Measurements from ENCODE around the gene KDSR.

The KDSR gene

DNA sequence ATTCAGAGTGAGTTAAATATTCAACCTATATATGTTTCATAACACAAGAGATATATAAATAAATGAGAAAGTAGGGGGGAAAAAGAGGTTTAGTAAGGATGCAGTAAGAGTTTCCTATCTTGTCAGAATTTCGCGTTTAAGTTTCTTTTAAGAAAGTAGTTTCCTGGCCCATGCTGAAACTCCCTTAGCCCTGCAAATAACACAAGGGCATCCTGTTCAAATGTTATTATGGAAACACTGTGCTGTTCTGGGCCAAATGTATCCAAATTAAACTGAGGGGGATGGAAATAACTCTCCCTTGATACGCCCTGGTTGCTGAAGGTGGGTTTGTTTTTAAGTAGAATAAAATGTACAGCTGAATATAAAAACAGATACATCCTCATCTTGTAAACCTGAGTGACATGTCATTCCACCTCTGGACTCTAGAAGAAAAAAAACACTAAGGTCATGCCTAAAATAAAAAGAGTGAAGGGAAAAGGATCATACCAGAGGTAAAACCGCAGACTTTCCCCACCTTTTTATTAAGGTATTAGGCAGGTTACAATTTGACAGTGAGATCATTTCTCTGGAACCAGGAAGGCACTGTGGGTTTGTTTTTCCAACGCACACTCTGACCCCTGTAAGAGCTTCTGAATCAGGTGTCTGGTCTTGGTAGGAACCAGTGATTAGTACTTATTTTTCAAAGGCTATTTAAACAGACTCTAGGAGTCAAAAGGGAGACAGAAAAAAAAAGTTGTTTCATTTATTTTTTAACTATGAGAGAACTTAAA, 64.2 kb downstream of the KDSR start:
- FAIRE-seq = no peak

DNA sequence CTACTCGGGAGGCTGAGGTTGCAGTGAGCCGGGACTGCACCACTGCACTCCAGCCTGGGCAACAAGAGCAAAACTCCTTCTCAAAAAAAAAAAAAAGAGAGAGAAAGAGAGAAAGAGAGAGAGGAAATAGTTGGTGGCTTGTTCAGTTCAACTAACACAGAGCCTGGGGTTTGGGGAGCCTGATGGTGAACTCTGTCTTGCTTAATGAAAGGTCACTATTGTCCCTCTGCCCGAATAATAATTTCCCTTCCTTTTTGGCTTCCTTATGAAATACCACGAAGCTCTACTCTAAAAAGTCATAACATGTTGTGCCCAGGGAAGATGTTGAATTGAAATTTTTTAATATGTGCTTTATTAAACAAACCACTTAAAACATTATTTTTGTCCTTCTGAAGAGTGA, 64.8 kb downstream of the KDSR start:
- FAIRE-seq = no peak

DNA sequence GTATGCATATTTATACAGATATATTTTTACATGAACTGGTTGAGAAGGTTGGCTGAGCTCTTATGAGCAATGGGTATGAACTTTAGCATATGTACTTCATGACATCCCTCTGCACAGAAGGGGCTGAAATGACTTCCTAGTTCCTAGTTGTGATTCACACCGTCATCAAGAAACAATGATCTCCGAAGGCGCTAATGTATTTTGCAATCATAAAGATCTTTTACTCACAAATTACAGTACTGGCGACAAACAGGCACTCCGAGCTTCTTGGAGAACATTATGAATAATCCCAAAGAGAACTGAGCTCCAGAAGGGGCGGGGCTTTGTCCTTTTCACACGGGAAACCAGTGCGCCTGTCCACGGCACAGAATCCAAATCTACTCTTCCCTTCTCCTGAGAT, 65.6 kb downstream of the KDSR start:
- FAIRE-seq = no peak

DNA sequence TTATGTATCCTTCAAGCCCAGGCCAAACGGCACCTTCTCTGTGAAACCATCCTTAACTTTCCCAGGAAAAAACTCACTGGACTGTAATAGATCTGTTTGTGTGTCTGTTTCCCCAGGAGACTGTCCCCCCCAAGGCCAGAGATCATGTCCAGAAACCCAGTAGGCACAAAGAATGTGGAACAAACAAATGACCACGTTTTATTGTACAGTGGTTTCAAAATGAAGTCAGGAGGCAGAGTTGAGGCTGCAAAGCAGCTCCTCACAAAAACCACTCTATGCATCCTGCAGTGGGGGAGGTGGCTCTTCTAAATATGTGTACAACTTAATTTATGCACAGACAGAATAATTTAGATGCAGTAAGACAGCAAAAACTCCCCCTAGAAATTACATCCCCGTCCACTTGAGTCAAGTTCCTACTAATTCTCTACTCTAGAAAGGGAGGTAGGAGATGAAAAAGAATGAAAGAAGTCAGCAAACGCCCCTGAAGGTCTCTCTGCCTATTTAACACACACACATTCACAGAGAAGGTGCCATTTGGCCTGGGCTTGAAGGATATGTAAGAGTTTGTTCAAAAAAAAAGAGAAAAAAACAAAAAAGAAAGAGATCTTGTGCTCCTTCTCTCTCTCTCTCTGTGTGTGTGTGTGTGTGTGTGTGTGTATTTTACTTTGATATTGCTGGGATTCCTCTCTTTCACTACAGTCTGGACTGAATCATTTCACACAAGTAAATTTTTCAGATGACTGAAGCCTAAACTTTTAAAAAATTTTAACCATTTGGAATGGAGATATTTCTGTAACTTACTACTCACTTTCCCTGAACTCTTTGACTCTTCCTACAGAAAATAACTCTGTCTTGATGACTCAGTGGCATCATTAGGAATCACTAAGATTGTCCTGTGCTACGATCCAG, 66.9 kb downstream of the KDSR start:
- FAIRE-seq = no peak

DNA sequence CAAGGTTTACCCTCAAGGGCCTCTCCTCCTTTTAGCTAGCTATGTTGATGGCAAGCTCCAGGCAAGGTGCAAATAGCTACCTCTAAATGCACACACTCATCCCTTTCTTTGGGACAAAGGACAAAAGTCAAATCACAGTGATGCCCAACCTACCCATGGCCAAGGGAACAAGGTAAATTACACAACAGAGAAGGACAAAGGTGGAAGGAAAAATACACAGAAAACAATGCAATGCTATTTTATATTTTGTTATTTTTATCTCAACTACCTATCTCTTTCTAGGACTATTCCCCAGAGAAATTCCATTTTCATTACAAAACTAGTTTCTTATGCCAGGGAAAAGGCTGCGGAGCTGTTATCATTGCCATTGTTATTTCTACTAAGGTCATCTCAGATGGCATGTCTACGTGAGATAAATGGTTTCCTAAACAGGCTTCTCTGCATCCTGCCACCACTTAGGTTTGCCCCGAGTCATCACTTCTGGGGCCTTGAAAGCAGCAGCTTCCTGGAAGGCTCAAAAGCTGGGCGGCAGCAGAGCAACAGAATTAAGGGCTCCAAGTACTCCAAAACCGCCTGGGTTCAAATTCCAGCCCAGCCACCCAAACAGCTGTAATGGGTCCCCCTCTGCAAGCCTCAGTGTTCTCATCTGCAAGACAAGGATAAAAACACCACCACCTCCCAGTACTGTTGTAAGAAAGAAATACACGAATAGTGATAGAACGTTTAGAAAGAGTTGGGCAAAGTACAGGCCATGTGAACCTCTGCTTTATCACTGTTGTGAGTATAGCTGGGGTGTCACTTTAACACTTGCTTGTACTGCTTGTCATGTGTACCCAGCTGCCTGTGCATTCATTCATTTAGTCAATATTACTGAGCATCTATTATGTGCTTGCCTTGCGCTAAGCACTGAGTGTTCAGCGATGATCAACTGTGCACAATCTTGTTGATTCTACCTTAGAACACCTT, 68.3 kb downstream of the KDSR start:
- no peak for FAIRE-seq

DNA sequence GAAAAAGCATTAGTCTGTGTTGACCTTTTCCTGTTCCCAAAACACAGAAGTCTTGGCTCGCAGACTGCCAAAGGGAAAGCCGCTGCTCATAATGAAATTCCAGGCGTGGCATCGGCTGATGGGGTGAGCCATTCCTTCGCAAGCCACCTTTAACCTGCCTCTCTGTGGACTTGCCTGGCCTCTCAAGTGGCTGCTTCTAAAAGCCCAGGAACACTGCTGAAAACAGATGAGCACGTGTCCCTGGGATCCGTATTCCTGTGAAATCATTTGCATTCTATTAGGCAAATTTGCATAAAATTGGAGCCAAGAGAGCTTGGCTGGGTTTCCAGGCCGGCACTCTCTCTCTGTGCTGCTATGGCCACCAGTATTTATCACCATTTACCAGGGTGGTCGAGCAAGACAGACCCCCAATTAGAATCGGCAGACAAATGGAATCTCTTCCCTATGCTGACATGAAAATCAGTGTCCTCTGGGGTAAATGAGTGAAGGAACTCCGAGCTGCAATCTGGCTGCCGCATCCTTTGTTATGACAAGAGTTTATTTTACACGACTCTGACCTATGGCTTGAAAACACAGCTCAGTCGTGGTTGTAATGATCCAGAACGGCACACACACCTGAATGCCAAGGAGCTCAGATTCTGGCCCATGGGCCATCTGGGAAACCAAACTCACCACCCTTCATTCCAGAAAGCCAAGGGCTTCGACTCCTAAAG, 69.2 kb downstream of the KDSR start:
- no peak for FAIRE-seq

DNA sequence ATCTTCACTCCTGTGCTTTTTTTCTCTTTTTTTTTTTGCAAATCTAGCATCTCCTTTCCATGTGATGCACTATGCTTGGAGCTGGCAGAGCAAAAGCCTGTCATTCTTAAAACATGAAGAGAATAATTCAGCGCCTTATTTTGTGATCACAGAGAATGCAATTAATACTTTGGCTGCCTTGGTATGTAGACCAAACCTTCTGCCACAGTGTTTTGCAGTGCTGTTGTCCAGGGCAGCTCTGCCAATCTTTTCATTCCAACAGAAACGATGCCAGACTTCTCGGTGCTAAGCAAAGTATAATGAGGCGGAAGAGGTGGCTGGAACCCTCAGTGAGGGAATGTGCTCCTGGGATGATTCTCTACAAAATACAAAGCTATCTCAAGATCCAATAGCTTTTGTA, 73.1 kb downstream of the KDSR start:
- FAIRE-seq = no peak

DNA sequence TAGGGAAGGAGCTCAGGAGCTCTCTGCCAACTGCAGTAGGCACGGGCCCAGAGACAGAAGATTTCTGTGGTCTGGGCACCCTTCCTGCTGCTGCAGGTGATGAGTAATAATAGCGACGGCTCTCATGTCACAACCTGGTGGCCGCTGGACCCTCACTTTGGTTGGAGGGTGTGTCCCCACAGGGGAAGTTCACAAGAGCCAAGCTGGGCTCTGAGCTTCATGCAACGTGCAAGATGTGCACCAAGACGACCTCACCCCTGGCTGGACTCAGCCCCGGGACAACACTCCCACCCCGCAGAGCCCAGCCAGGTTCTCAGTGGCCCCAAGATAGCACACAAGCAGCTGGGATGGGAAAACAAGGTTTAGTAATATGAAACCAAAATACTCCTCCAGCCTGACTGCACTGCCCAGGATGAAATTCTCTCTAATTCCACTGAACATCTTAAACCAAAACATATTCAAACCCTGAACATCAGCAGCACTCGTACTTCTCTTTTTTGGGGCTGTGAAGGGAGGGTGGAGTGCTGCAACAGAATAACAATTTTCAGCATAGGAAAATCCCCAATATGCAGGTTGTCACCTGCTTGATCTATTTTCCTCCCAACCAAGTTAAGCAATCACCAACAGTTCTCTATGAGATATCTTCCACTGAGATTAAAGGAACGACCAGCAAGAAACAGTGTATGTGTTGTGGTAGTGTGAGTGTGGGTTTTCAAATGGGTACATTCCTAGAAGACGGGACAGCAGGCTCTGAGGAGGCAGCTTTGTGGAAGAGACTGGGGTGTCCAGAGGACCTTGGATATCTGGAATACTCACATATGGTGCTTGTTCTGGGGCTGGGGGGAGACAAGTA, 73.9 kb downstream of the KDSR start:
- no peak for FAIRE-seq

DNA sequence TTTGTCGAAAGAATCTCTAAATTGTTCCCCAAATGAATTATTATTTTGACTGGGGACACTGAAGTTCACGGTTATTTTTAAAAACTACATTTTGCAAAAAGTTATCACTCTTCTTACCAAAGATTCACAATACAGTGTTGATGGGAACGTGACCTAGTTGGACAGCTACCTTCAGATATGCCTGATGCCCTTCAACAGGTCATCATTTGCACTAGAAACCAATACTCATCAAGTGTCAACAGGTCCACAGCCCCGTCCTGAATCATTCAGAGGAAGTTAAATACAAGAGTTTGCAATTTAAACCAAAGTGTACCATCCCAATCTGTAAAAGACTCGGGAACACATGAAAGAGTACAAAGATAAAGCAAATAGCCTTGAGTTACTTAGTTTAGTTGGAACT, 75.7 kb downstream of the KDSR start:
- no peak for FAIRE-seq

DNA sequence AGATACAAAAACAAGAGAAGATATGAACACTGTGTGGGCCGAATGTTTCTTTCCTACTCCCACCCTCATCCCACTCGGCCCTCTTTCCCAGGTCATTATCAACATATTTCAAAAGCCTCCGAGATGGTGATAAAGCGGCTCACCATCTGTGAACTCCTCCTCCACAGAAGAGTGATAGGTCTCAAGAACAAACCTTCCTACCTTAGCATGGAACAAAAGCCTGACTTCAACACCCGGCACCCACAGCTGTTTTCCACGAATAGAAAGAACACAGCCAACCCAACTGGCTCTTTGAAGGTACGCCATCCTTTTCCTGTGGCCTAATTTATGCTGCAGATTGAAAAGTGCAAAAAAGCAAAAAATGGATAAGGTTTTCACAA, 76.2 kb downstream of the KDSR start:
- no peak for FAIRE-seq

DNA sequence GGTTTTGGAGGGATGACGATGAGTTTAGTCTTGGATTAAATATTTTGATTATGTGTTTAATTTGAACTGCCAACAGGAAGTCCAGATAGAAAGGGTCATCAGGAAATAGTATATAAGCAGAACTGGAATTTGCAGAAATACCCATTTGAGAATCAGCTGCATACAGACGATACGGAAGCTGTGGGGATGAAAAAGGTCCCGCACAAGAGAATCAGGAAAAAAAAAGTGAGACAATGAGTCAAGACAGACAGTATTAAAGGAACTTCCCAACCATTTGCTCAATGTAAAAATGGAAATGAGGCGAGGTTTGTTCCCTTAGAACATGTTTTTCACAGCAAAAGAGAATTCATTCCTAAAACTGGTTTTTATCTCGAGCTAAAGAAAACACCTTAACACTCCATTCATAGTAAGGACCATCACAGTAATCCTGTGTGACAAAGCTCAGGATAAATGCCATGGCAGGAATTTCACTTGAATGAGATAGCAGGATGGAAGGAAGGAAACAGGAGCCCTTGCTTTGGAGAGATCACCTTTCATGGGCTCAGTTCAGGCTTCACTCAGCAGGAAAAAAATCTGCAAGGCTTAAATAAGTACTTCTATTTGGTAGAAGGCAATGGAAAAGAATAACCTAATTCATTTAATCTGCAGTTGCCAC, 76.7 kb downstream of the KDSR start:
- no peak for FAIRE-seq

DNA sequence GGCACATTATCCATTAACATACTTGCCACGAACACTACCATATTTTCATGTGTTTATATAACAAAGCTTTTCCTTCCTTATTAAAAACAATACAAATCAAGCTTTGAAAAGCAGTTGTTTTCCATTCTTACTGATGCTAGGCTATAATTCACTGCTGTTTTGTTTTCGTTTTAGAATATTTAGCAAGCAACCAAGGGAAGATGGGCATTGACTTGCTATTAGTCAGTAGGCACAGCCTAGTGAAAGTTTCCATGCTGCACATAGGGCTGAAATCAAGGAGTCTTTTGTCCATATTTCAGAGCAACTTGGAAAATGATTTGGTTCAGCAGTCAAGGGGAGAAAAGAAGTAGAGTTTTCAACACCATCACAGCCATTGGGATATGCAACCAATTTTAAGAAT, 78.7 kb downstream of the KDSR start:
- no peak for FAIRE-seq

DNA sequence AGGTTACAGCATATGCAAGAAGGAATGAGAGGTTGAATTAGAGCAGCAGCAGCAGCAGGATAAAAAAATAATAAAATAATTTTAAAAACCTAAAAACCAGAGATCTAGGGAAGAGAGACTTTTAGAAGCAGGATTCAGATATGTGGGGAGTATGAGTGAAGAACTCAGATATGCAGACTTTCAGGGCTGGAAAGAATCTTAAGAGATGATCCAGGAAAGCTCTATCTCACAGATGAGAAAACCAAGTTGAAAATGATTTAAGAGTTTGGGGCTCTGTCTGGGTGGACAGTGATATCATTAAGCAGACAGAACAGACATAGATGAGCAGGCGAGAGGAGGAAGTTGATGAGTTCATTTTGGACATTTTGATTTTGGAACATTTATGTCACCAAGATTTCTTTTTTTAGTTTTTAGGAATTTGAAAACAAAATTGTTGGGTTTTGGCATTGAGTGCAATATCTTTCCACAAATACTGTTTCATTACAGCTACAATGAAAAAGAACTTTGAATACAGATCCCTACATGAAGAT, 79.2 kb downstream of the KDSR start:
- no peak for FAIRE-seq

DNA sequence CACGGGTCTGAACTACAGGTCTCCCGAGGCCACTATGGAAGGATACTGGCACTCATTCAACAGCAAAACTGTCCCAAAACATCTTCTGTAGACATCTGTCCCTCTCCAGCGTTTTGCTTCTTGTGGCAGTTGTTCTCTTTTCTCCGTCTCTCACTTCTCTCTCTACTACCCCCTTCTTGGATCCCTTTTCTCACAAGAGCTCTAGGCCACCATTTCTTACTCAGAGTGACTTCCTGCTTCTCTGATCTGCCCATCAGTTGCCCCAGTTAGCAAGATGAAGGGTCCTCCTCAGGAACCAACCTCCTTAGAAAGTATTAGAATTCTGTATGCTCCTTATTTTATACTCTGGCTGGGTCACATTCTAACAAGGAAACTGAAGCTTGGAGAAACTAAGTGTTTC, 80.1 kb downstream of the KDSR start:
- no peak for FAIRE-seq

DNA sequence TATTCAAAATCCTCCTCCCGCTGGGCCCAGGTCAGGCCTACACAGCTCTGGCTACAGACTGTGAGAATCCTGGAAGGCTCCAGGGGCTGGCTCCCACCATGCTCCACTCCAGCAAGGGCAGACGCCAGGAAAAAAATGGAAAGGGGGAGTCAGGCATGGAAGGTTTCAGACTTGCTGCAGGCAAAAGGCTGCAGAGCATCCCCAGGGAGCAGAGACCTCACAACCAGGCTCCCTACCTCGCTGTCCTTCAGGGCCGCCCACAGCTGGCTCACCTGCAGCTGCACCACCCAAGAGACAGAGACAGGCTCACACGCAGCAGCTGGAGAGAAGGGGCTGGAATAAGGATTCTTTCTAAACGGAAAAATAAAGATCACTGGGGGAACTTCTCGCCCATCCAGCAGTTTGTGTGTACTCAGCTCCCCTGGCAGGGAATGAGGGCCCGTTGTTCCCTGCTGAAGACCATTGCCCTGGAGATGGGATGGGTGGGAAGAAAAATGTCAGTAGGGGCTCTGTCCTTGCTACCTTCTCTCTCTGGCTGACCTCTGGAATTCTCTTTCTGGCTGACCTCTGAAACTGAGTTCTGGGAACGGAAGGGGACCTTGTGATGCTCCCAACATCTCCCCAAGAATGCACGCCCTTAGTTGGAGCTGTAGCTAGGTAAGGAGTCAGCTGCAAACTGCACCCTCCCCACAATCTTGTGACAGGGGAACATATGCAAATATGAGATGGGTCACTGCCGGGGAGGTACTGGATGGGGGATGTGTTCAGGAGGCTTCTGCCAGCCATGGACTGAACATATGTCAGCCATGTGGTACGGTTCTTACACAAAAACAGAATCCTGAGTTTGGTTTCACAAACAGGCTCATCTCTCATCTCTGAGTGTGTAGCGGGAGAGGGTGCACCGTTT, 81.9 kb downstream of the KDSR start:
- FAIRE-seq = no peak

DNA sequence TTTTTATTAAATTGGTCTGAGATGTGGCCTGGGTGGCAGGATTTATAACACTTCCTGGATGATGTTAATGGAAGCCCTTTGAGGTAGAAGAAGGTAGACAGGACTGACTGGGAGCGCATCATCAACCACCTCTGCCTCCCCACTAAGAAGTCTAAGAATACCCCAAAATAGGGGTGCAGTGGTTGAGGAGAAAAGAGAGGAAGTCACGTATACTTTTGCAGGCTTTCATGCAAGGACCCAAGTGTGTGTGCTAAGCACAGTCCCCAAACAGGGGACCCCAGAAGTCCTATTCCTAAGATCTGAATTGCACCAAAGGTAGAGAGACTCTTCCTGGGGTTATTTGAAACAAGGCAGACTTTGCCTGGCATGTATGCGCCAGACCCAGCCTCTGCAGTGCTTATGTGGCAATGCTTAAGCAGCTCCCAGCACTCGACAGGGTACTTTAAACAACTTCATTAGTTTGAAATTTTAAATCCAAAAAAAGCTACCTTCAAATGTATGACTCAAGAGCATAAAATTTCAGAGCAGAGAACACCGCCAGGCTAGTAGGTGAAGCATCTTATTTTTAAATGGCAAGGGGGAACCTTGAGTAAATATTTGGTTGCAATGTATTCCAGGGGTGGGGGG, 82.7 kb downstream of the KDSR start:
- FAIRE-seq = no peak

DNA sequence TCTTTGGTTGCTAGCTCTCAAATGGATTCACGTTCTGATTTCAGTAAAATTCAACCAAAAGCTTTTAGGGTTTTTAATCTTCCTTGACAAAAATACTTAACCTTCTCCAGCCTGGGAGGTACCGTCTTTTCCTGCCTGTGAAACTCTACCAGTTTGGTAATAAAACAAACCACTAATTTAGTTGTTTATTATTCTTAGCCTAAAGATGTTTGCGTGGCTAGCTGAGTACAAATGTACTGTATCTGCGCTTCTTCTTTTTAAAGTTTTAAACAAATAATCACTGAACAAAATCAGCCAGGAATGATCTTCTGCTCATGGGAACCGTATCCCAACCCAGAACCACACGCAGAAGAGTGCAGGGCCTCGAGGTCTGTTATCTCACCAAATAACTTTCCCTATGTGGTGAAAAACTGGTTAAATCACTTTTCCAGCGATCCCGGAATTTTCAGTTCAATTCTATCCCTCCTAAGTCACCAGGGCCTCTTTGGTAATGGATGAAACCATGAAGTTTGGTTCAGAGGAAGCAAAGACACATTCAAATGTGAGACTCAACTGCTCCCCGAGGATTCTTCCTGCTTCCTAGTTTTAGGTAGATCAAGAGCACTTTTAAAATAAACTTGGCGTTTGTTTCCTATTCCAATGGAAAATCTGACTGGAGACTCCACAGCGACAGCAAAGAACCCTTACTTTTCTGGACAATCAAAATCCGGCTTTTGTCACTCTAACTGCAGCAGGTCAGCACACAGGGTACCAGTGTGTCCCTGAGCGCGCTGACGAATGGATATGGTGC, 83.5 kb downstream of the KDSR start:
- no peak for FAIRE-seq

DNA sequence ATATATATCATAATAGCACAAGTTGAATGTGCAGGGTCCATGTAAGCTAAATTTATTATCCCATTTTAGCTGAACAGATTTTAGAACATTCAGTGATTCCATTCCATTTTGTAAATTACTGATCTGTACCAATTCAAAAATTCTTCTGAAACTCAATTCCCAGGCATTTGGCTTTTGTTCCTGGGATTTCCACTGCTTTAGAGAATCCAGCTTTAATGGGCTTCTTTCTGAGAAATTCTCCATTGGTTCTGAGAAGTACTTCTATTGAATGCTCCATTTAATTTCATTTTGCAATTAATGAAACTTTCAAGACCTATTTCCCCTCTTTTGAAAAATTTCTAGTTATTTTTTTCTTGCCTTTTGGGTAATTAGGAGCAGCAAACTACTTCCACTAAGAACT, 84.2 kb downstream of the KDSR start:
- FAIRE-seq = no peak
